ENCODE data around the gene RBM44. TPM values are rescaled to one million over a fixed set of nuclear protein-coding genes. Genes with fewer than 3 reads are reported as not detected.

Gene RBM44
- total RNA-seq, 1 donor from 2014 or later: 0.50 TPM

- no peak for TF ChIP-seq CTCF (IDR thresholded peaks at IDR 0.05)
- peak overlapping the region; percentile 73 for H3K4me3 Mint-ChIP-seq (ENCODE audit: unreplicated experiment)
- no peaks in the 10 kb centered on the region for H3K36me3 Mint-ChIP-seq (ENCODE audit: low read depth)
- DNase-seq (ENCODE audit: low spot score): no peak
- H3K27ac Mint-ChIP-seq (ENCODE audit: unreplicated experiment): peak overlapping the region; percentile 93
- no peaks in the 10 kb centered on the region for H3K9me3 Mint-ChIP-seq (ENCODE audit: low read depth)
- peaks cover 58% of the 10 kb centered on the region for H3K4me1 Mint-ChIP-seq (ENCODE audit: low read depth)
- H3K27me3 Mint-ChIP-seq (ENCODE audit: low read depth): no peaks in the 10 kb centered on the region
These were observed 60.5 kb downstream of the RBM44 start for GRCh38 chr2:237859082-237859433.

- H3K36me3 Mint-ChIP-seq (ENCODE audit: low read depth): no peaks in the 10 kb centered on the region
- H3K4me1 Mint-ChIP-seq (ENCODE audit: low read depth): peaks cover 65% of the 10 kb centered on the region
- no peak for DNase-seq (ENCODE audit: low spot score)
- peak within 1 kb of the TSS; percentile 93 for H3K27ac Mint-ChIP-seq (ENCODE audit: unreplicated experiment)
- H3K27me3 Mint-ChIP-seq (ENCODE audit: low read depth): no peaks in the 10 kb centered on the region
- H3K9me3 Mint-ChIP-seq (ENCODE audit: low read depth): no peaks in the 10 kb centered on the region
- H3K4me3 Mint-ChIP-seq (ENCODE audit: unreplicated experiment): peak within 1 kb of the TSS; percentile 81
- TF ChIP-seq CTCF (IDR thresholded peaks at IDR 0.05): no peak
These were observed 61.1 kb downstream of the RBM44 start, which contains the start of gene RAMP1 for GRCh38 chr2:237859533-237860272. TSS of gene RAMP1 (plus strand) at chr2:237859623. CDS start at chr2:237859676, 53 bp downstream.

- Mint-ChIP-seq H3K27me3 (ENCODE audit: low read depth) (no peaks in the 10 kb centered on the region), H3K27ac (ENCODE audit: unreplicated experiment) (peak overlapping the region; percentile 77), H3K4me3 (ENCODE audit: unreplicated experiment) (peak overlapping the region; percentile 81), H3K9me3 (ENCODE audit: low read depth) (no peaks in the 10 kb centered on the region), H3K4me1 (ENCODE audit: low read depth) (peaks cover 72% of the 10 kb centered on the region), H3K36me3 (ENCODE audit: low read depth) (no peaks in the 10 kb centered on the region)
- no peak for DNase-seq (ENCODE audit: low spot score)
- no peak for TF ChIP-seq CTCF (IDR thresholded peaks at IDR 0.05)
These were observed 61.8 kb downstream of the RBM44 start for GRCh38 chr2:237860273-237860935.

- peaks cover 82% of the 10 kb centered on the region for H3K4me1 Mint-ChIP-seq (ENCODE audit: low read depth)
- no peaks in the 10 kb centered on the region for H3K9me3 Mint-ChIP-seq (ENCODE audit: low read depth)
- H3K27ac Mint-ChIP-seq (ENCODE audit: unreplicated experiment): peak overlapping the region; percentile 77
- H3K36me3 Mint-ChIP-seq (ENCODE audit: low read depth): no peaks in the 10 kb centered on the region
- H3K27me3 Mint-ChIP-seq (ENCODE audit: low read depth): no peaks in the 10 kb centered on the region
- no peak for DNase-seq (ENCODE audit: low spot score)
- H3K4me3 Mint-ChIP-seq (ENCODE audit: unreplicated experiment): peak overlapping the region; percentile 81
- TF ChIP-seq CTCF (IDR thresholded peaks at IDR 0.05): no peak
These were observed 63.4 kb downstream of the RBM44 start for GRCh38 chr2:237861875-237862527.

GRCh38 chr2:237862528-237862895, 63.9 kb downstream of the RBM44 start:
- Mint-ChIP-seq H3K27me3 (ENCODE audit: low read depth) (no peaks in the 10 kb centered on the region), H3K27ac (ENCODE audit: unreplicated experiment) (peak overlapping the region; percentile 77), H3K4me1 (ENCODE audit: low read depth) (peaks cover 85% of the 10 kb centered on the region), H3K9me3 (ENCODE audit: low read depth) (no peaks in the 10 kb centered on the region), H3K4me3 (ENCODE audit: unreplicated experiment) (no peak overlapping the region), H3K36me3 (ENCODE audit: low read depth) (no peaks in the 10 kb centered on the region)
- TF ChIP-seq CTCF (IDR thresholded peaks at IDR 0.05): no peak
- DNase-seq (ENCODE audit: low spot score): no peak
